Superior temporal gyrus (tissue), 1 donor: ENCODE results near the gene MYO9A.

Source experiments
- DNase-seq: peaks from one replicate; pipeline ENCODE4 v3.0.0-alpha.2; 2016; ENCODE audit errors: extremely low spot score

MYO9A gene

DNA sequence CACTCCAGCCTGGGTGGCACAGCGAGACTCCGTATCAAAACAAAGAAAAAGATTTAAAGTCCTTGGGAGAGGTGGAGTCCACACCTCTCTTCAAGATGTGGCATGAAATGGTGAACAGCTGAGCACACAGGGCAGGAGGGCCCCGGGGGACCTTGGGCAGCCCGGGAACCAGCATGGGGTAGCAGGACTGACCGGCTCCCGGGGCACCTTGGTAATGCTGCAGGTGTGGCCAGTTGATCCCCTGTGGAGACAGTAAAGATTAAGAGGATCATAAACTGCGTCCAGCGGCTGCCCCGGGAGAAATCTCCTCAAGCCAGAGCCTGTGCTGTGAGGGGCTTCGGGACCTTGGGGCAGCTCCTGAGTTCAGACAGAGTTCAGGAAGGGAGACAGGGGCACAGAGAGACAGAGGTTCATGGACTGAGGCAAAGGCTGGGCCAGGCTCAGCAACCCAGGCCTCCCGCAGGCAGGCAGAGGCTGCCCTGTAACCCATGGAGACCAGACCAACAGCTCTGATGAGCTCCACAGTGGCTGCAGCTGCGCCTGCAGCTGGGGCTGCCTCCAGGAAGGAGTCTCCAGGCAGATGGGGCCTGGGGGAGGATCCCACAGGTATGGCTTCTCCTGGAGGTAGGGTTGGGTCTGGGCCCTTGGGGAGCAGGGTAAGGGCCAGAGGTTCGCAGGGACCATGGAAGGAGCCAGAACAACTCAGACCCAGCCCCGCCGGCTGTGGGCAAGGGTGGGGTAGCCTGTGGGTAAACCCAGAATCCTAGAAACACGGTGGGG is 307.5 kb downstream of the MYO9A start, which contains the start of gene NR2E3:
TSS of gene NR2E3 (plus strand) at position 299 of the 780 bp plus-strand sequence. CDS start at position 489, 190 bp downstream.
- no peak for DNase-seq

DNA sequence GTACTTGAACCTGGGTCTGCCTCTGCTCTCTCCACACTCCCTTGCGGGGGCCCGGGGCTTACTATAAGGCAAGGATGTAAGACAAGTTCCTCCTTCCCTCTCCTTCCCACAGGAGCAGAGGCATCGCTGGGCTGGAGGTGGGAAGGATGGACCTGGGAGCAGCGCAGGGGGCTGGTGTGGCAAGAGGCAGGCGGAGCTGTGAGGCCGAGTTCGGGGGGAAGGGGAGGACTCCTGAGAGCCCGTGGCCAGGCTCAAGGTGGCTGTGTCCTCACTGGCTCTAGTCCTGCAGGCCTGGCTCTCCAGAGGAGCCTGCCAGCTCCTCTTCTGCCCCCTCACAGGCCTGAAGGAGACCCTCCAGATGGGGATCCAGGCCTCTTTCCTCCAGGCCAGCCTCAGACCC is 308.6 kb downstream of the MYO9A start:
- DNase-seq = no peak

DNA sequence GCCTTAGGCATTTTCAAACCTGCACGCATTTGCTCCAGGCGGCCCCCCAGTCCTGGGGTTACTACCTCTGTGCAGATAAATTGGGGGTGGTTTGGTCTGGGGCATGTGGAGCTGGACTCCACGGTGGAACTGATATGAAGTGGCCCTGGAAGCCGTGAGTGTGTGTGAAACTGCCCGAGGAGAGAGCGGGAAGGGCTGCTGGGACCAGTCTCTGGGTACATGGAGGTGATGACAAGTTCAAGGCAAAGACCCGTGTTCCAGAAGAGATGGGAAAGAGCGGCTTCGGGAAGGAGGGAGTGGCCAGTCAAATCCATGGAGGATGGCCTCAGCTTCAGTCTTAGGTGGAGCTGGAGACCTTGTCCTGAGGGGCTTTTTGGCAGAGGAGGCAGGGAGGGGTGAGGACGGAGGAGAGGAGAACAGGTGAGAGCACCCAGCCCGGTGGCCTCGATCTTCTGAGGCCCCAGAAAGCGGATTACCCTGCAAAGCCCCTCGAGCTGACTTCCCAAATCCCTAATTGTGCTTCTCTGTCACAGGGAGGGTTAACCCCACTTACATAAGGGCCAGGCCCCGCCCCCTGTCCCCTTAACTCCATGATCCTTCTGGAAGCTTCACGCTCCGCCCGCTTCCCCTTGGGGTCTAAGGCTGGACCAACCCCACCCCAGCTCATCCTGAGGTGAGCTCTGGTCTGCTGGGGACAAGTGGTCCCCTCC is 309.5 kb downstream of the MYO9A start:
- DNase-seq = no peak

DNA sequence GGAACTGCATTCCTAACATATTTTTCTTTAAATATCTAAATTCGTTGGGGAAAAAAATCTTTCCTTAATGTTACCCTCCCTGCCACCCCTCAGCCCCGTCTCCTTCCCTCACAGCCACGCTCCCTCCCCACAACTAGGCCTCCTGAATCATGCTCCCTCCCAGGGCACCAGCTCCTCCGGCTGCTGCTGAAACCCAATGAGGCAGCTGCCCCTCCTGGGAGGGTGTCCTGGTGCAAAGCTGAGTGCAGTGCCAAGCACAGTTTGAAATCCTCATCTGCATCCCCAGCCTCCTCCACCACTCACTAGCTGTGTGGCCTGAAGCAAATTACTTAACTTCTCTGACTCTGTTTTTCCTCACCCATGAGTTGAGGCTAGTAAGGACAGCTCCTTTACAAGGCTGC is 310.3 kb downstream of the MYO9A start:
- DNase-seq = no peak

DNA sequence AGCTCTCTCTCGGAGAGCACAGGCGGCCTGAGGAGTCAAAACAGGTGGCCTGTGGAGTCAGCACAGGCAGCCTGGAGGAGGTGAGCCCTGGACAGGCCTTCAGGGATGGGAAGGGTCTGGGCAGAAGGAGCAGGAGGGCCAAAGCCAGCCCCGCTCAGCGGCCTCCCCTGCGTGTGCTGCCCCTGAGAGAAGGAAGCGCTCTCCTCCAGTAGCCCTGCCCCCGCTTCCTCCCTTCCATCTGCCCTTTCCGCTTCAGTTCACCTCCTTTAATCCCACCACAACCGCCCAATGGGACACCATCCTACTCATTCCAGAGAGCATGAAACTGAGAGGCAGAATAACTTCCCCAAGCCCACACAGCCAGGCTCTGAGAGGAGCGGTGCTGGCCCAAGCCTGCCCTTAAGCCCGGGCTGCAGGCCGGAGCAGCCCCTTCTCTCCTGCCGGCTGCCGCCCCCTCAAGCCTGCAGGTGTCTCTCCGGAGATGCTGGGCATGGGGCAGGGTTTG is 310.8 kb downstream of the MYO9A start:
- DNase-seq = no peak

DNA sequence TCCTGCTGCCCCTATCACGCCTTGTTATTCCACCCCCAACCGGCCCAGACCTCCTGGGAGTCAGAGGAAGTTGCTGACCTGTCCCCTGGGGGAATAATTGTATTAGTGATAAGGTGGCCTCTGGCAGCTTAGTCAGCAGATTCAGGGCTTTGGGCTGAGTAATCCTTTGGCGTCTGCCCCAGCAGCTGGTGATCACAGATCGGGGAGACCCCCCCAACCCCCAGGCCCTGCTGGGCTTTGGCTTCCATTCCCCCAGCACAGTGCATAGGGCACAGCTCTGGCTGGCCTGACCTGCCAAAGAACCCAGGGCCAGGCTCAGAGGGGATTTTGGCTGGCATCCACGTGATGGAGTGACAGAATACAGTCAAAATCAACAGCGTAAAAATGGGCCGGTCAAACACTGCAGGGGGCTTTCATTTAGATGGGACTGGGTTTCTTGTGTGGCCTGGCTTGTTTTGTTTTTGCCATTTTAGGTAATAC is 311.5 kb downstream of the MYO9A start:
- DNase-seq = no peak

DNA sequence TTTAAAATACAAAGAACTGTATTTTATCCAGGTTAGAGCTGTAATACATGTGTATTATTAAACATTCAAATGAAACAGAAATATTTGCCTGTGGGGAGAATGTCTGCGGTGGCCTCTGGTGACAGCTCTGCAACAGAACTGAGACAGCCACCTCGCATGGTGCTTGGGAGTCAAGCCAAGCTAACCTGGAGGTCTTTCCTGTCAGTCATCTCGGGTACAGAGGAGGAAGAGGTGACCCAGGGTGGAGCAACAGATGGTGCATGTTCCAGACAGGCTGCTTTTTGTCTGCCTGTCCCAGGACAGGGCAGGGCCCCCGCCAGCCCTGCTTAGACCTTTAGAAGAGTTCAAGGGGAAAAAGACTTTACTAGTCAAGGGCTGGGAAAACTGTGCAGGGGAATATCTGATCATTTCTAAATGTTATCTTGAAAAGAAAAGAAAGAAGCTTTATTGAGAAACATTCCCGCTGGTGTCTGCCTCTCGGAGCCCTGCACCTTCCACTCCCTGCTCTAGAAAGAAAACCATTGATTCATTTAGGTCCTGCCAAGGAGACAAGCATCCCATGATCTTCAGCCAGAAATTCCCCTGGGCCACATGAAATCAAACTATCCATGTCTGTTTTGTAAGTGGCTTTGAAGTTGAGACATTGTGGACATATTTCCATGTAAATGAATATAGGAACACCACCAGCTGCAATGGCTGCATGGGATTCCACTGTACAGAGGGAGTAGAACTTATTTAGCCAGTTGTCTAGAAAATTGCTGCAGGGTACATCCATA is 313.1 kb downstream of the MYO9A start:
- DNase-seq = no peak

DNA sequence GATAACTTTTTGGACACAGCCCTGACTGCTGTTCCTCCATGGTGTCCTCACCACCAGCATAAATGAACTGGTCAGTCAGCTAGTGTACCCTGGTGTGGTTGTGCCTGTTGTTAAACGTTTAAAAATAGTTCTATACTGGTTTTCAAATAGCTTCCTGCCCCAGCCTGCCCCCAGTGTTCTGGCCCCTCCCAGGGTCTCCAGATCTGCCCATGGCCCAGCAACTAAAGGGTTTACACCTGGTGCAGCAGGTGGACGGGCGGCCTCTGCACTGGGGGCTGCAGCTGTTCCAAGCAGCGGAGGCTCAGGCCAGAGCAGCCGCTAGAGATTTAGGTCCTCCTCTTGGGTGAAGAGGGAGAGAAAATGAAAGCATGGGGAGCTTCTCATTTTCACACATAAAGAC is 313.7 kb downstream of the MYO9A start:
- no peak for DNase-seq

DNA sequence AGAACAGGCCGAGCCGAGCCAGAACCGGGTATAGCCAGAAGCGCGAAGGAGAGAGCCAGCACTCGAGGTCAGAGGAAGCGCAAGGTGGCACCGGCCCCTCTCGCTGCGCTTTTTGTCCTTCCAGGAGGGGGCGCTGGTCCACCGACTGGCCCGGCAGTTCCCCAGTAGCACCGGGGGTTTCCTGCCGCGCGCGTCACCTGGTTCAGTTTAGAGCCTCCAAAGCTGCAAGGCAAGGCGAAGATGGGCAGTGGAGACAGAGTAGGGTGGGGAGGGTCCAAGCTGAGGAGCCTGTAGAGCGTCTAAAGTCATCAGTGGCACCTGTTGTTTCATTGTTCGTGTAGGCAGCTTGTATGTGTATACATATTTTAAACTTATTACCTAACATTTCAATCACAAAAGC is 315.2 kb downstream of the MYO9A start:
- DNase-seq = no peak

DNA sequence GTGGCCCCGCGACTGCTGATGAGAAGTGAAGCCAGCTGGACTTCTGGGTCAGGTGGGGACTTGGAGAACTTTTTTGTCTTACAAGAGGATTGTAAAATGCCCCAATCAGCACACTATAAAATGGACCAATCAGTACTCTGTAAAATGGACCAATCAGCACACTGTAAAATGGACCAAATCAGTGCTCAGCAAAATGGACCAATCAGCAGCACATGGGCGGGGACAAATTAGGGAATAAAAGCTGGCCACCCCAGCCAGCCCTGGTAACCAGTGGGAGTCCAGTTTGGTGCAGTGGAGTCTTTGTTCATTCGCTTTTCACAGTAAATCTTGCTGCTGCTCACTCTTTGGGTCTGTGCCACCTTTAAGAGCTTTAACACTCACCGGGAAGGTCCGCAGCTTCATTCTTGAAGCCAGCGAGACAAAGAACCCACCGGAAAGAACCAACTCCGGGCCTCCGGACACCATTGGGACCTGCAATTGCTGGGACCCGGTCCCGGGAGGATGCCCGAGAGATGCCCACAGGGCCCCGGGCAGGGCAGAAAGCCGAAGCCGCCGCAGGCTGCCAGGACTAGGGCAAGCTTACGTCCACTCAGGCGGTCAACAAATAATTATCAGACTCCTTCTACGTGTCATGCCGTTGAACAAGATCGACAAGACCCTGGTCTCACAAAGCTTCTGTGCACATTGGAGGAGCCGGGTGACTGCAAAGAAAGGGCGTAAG is 315.9 kb downstream of the MYO9A start:
- no peak for DNase-seq

DNA sequence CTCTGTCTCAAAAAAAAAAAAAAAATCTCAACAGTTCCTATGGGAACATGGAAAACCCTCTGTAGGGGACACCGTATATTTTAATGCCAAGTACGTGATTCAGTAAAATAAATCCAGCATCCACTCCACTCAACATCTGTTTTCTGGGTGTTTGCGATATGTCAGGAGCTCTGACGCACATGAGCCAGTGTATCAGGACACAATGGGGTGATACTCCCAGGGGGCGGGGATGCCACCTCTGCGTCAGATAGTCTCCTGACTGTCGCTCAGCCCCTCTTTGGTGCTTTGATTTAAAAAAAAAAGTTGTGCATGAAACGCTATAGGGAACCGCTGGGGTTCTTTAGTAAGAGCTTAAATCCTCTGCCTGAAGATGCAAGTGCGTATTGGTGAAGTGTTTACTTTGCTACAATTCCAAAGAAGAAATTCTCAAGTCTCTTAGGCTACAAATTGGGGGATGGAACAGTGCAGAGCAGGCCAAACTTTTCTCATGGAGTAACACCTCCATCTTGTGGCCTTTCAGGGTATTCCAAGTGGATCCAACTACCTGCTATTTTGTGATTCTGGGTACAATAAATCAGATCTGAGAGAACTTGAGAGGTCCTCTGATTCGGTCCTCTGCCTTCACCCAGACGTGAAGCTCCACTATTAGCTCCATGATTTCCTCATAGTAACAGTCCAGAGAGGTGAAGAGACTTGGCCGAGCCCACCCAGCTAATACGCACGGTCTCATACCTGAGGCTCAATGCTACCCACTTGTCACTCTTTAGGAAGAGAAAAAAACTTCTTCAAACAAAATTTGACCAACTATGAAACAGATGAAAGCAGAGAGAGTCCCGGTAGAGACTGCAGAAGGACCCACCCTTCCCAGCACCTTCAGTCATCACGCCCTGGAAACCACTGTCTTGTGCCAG is 316.9 kb downstream of the MYO9A start:
- DNase-seq = peak; percentile 87

DNA sequence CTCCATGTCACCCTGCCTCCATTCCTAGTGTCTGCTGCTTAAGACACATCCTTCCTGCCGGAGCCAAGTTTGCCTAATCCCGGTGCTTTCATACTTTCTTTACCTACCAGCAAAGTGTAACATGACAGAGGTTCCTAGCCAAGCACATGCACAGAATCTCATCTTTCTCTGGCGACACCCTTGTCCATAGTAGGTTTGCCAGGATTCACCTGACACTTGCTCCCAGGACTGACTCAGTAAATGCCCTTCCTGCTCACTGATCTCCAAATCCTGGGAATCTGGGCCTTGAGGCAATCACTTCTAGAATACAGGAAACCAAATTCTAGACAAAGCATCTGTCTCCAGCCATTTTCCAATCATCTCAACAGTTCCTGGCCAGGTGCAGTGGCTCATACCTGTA is 317.8 kb downstream of the MYO9A start:
- no peak for DNase-seq

DNA sequence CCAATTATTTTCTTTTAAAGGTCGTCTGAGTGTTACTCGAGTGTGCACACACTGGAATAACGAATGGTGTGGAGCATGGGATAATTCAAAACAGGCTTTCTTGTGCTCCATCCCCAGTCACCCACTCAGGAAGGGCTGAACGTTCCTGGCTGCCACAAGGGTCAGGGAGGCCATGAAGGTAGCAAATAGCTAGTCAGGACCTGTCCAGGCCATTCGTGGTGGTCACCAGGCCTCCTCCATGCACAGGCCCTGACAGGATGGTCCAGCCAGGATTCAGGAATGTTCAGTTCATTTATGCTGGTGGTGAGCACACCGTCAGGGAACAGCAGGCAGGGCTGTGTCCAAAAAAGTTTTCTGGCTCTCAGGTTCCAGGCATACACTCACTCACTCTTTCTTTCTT is 319.3 kb downstream of the MYO9A start:
- DNase-seq = no peak

DNA sequence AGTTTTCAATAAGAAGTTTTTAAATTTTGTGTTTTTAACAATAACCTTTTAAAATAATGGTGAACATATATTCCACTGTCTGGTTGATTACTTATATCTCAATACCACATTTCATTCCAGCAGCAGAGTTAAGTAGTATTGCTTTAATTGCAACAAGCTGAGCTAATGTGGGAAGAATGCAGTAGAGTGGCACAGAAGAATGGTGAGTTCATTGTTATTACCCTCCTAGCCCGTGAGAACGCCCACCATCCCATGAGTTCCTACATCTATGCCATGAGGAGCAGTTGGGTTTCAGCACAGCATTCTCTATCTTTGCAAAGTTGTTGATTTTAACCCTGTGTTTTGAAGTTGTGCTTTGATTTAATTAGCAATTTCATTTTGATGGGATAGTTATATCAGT is 325.4 kb downstream of the MYO9A start:
- DNase-seq = no peak

DNA sequence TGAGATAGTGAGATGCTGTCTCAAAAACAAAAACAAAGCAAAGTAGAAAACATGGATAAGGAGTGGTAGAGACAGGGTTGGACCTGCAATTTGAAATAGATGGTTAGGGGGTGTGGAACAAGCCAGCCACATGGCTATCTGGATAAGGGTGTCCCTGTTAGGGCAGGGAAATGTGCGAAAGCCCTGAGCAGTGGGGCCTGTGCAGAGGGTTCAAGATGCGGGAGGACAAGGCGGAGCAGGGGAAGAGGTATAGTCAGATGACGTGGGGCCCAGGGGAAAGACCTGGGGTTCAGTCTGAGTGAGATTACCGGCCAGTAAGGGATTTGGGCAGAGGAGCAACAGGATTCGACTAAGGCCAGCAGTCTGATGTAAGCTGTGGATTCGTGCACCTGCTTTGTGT is 326.0 kb downstream of the MYO9A start:
- DNase-seq = no peak

DNA sequence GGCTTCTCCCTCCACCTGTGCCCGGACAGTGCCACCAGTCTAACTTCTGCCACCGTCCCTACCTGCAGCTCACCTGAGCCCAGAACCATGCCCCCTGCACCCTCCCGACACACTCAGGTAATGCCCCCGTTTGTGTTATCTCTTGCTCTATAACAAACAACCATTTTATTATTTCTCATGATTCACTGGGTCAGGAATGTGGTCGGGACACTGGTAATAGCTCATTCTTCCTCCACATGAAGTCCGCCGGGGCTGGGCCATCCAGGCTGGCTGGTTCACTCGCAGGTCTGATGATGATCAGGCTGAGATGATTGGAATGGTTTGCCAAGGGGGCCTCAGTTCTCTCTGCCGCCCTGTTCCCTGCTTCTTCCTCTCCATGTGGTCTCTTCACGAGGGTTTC is 327.9 kb downstream of the MYO9A start:
- no peak for DNase-seq

DNA sequence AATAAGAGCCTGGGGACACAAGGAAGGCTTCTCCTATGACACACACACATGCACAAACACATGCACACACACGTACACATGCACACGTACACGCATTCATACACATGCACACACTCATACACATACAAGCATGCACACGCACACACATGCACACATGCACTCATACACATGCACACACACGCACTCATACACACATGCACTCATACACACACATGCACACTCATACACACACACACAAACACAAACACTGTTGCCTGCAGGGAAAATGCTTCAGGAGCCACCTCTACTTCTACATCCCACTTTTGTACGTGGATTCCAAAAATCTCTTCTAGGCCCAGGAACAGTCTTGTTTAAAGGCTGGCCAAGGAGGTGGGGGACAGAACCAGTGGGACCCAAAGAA is 328.3 kb downstream of the MYO9A start:
- no peak for DNase-seq

DNA sequence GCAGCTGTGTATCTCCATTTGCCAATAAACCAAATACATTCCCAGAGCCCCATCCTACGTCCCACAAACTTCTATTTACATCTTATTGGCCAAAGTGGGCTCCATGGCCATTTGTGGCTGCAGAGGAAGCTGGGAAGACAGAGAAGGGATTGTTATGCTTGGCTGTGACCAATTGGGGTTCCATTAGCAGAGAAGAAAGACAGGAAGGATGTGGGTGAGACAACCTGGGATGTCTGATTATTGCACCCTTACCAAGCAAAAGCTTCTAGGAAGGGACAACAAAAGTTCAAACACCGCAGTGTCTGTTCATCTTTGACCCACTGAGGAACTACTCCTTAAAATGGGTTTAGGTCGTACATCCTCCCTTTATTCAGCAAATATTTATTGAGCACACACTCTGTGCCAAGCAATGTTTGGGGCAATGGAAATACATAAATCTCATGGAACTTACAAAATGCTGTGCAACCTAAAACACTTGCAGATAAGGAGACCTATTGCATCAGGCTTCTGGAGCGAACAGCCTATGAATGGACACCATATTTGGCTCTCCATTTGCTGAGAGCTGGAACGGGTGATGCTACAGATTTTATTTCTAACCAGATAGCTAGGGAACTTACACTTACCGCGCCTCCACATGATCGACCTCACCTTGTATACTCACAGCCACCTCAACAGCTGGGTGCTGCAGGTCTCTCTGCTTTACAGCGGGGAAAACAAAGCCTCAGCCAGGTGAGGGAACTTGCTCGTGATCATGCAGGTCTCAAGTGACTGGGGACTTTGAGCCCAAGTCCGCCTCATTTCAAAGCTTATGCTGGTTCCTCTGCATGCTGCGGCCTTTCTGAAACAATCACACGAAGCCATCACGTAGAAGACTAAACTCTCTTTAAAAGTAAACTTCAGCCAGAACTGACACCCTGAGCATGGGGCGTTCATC is 329.0 kb downstream of the MYO9A start:
- no peak for DNase-seq

DNA sequence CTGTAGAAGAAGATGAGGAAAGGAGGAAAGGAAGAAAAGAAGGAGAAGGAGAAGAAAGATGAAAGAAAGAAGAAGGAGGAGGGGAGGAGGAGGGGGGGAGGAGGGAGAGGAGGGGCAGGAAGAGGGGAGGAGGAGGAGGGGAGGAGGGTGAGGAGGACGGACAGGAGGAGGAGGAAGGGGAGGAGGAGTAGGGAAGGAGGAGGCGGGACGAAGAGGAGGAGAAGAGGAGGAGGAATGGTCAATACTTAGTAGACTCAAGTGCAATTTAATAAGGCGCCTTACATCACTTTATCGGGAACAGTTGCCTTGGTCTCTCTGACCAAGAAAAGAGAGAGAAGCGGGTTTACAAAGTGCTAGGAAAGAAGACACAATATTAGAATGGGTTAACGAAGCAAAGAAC is 331.3 kb downstream of the MYO9A start:
- DNase-seq = no peak
